IMR-90 (cell line): ENCODE data around the gene NIPBL. TPM values are rescaled to one million over a fixed set of nuclear protein-coding genes. Genes with fewer than 3 reads are reported as not detected.

Experiments used
- ATAC-seq: fragments of 200-7000 bp; cut with Tn5 transposase; 2 replicates; pipeline ENCODE4 v1.9.1; 2020; ENCODE audit warnings: low read depth, mild to moderate bottlenecking, moderate library complexity
- BruUV-seq: library from RNA; stranded (reverse); fragments of 400-500 nt; replicated peaks from 2 replicates; lab custom pipeline; 2021; lab: Mats Ljungman, UMichigan
- CTCF ChIA-PET: fragments of 300-600 bp; formaldehyde crosslinking; extraction: SDS; loops from one replicate; lab custom pipeline; 2021; ENCODE audit warnings: antibody characterized with exemption; lab: Yijun Ruan, JAX
- POLR2A ChIA-PET: fragments of 300-600 bp; sonication (Branson Sonifier 250); formaldehyde crosslinking; loops from one replicate; lab custom pipeline; 2022; ENCODE audit warnings: antibody characterized with exemption; ENCODE audit not compliant: unreplicated experiment; lab: Charles Lee
- DNase-seq: peaks from one replicate; pipeline ENCODE4 v3.0.0; 2013
- H2AFZ ChIP-seq: replicated peaks from 2 replicates; pipeline ENCODE3; 2013; ENCODE audit warnings: low read length, mild to moderate bottlenecking; ENCODE audit not compliant: poor library complexity
- H2AK5ac ChIP-seq: 2 replicates; pipeline ENCODE4 v1.6.1; 2013; ENCODE audit warnings: low read depth, low read length, inconsistent platforms
- H2AK9ac ChIP-seq: replicated peaks from 2 replicates; pipeline ENCODE3; 2013; ENCODE audit warnings: mild to moderate bottlenecking, low read depth, low read length, moderate library complexity; ENCODE audit not compliant: poor library complexity
- H2BK120ac ChIP-seq: 2 replicates; pipeline ENCODE4 v1.6.1; 2013; ENCODE audit warnings: low read depth, low read length, inconsistent platforms
- H2BK15ac ChIP-seq: 3 replicates; pipeline ENCODE4 v1.6.1; 2013; ENCODE audit warnings: low read depth, low read length, inconsistent platforms
- H2BK20ac ChIP-seq: 2 replicates; pipeline ENCODE4 v1.6.1; 2013; ENCODE audit warnings: low read depth, mild to moderate bottlenecking, inconsistent platforms, low read length, moderate library complexity
- H2BK5ac ChIP-seq: 2 replicates; pipeline ENCODE4 v1.6.1; 2013; ENCODE audit warnings: mild to moderate bottlenecking, low read depth, low read length, inconsistent platforms; ENCODE audit not compliant: poor library complexity, severe bottlenecking
- H3K14ac ChIP-seq: replicated peaks from 2 replicates; pipeline ENCODE4 v1.6.1; 2013; ENCODE audit warnings: low read depth, low read length, inconsistent platforms
- H3K18ac ChIP-seq: 2 replicates; pipeline ENCODE4 v1.6.1; 2013; ENCODE audit warnings: low read depth, low read length, control low read depth
- H3K23ac ChIP-seq: 2 replicates; pipeline ENCODE4 v1.6.1; 2013; ENCODE audit warnings: low read depth, low read length, inconsistent platforms
- H3K27ac ChIP-seq: 2 replicates; pipeline ENCODE4 v1.5.1; 2013; ENCODE audit warnings: mild to moderate bottlenecking, control low read depth, low read length; ENCODE audit not compliant: insufficient read depth
- H3K27me3 ChIP-seq: 2 replicates; pipeline ENCODE4 v1.6.1; 2013; ENCODE audit warnings: low read length; ENCODE audit not compliant: control insufficient read depth, insufficient read depth
- H3K36me3 ChIP-seq: 2 replicates; pipeline ENCODE4 v1.6.1; 2013; ENCODE audit warnings: low read length, mixed read lengths; ENCODE audit not compliant: control insufficient read depth, insufficient read depth
- H3K4ac ChIP-seq: 2 replicates; pipeline ENCODE4 v1.6.1; 2013; ENCODE audit warnings: low read depth, low read length, inconsistent platforms
- H3K4me1 ChIP-seq: 2 replicates; pipeline ENCODE4 v1.6.1; 2013; ENCODE audit warnings: low read length, mixed read lengths; ENCODE audit not compliant: control insufficient read depth, insufficient read depth
- H3K4me2 ChIP-seq: 2 replicates; pipeline ENCODE4 v1.6.1; 2013; ENCODE audit warnings: low read depth, mild to moderate bottlenecking, control low read depth, low read length, moderate library complexity
- H3K4me3 ChIP-seq: 2 replicates; pipeline ENCODE4 v1.5.1; 2013; ENCODE audit warnings: low read depth, mild to moderate bottlenecking, control low read depth, low read length, moderate library complexity; ENCODE audit not compliant: insufficient read depth
- H3K56ac ChIP-seq: 2 replicates; pipeline ENCODE4 v1.6.1; 2013; ENCODE audit warnings: low read length, inconsistent platforms; ENCODE audit not compliant: insufficient read depth; ENCODE audit errors: extremely low read depth
- H3K79me1 ChIP-seq, 2 experiments: 2 replicates each; pipeline ENCODE4 v1.6.1; 2013; ENCODE audit warnings: low read length in 2 of 2, inconsistent platforms in 1 of 2, low read depth in 1 of 2
- H3K9ac ChIP-seq: 2 replicates; pipeline ENCODE4 v1.6.1; 2013; ENCODE audit warnings: low read depth, low read length, control low read depth
- H3K9me1 ChIP-seq: 2 replicates; pipeline ENCODE4 v1.6.1; 2013; ENCODE audit warnings: low read length, inconsistent platforms; ENCODE audit not compliant: insufficient read depth
- H3K9me3 ChIP-seq: 2 replicates; pipeline ENCODE4 v1.6.1; 2013; ENCODE audit warnings: low read length; ENCODE audit not compliant: control insufficient read depth, insufficient read depth
- H4K20me1 ChIP-seq: 2 replicates; pipeline ENCODE4 v1.6.1; 2013; ENCODE audit warnings: low read length, inconsistent platforms; ENCODE audit not compliant: insufficient read depth
- H4K5ac ChIP-seq: 2 replicates; pipeline ENCODE4 v1.6.1; 2013; ENCODE audit warnings: mild to moderate bottlenecking, low read depth, low read length, control low read depth
- H4K8ac ChIP-seq, 2 experiments: 2 replicates each; pipeline ENCODE4 v1.6.1; 2013; ENCODE audit warnings: low read depth in 2 of 2, low read length in 2 of 2, control low read depth in 1 of 2, inconsistent platforms in 1 of 2
- H4K91ac ChIP-seq: 2 replicates; pipeline ENCODE4 v1.6.1; 2013; ENCODE audit warnings: low read depth, low read length, inconsistent platforms; ENCODE audit not compliant: insufficient read depth
- BHLHE40 ChIP-seq: fragments of 150-350 bp; IDR thresholded peaks from 2 replicates; pipeline ENCODE4 v1.6.1; 2016; ENCODE audit warnings: mild to moderate bottlenecking, low read depth, low read length
- CEBPB ChIP-seq: IDR thresholded peaks from 2 replicates; pipeline ENCODE4 v1.6.1; 2012; ENCODE audit warnings: low read depth, low read length, improper control_type of control experiment
- CHD1 ChIP-seq: IDR thresholded peaks from 2 replicates; pipeline ENCODE4 v1.6.1; 2012; ENCODE audit warnings: low read depth, low read length, improper control_type of control experiment
- FOS ChIP-seq: fragments of 150-350 bp; IDR thresholded peaks from 2 replicates; pipeline ENCODE4 v1.6.1; 2016; ENCODE audit warnings: low read depth, low read length
- MAFK ChIP-seq: IDR thresholded peaks from 2 replicates; pipeline ENCODE4 v1.6.1; 2012; ENCODE audit warnings: low read depth, low read length, improper control_type of control experiment
- MAZ ChIP-seq: IDR thresholded peaks from 2 replicates; pipeline ENCODE4 v1.6.1; 2012; ENCODE audit warnings: low read depth, mild to moderate bottlenecking, low read length, improper control_type of control experiment, moderate library complexity, borderline replicate concordance
- MXI1 ChIP-seq: IDR thresholded peaks from 2 replicates; pipeline ENCODE4 v1.6.1; 2012; ENCODE audit warnings: low read depth, mild to moderate bottlenecking, low read length, moderate library complexity, borderline replicate concordance
- NFE2L2 ChIP-seq: fragments of 150-350 bp; IDR thresholded peaks from 2 replicates; pipeline ENCODE4 v1.6.1; 2016; ENCODE audit warnings: low read depth, mild to moderate bottlenecking, low read length
- POLR2A ChIP-seq: IDR thresholded peaks from 2 replicates; pipeline ENCODE4 v1.6.1; 2012; ENCODE audit warnings: mild to moderate bottlenecking, low read depth, low read length
- RFX5 ChIP-seq: IDR thresholded peaks from 2 replicates; pipeline ENCODE4 v1.8.0; 2012; ENCODE audit warnings: low read depth, mild to moderate bottlenecking, low read length, moderate library complexity
- SMC3 ChIP-seq: fragments of 150-350 bp; IDR thresholded peaks from 2 replicates; pipeline ENCODE4 v1.6.1; 2016; ENCODE audit warnings: low read depth, mild to moderate bottlenecking, antibody characterized with exemption, low read length, moderate library complexity
- WGBS, 2 experiments: methylation state at CpG; one replicate each; pipeline versions ENCODE4 v1.1.5 to v1.1.7; 2013; ENCODE audit warnings: missing lambda C conversion rate in 2 of 2; ENCODE audit not compliant: insufficient read length in 1 of 2; ENCODE audit errors: extremely low coverage in 2 of 2; 5-methylcytosine and 5-hydroxymethylcytosine counted together
- dilution Hi-C: fragments of 300-500 bp; cut with HindIII; formaldehyde crosslinking; loops from one replicate; pipeline ENCODE4 v1.14.3; 2018; ENCODE audit warnings: low sequenced_read_pairs; ENCODE audit not compliant: unreplicated experiment
- in situ Hi-C: fragments of 300-500 bp; cut with MboI; formaldehyde crosslinking; loops from 3 replicates; pipeline ENCODE4 v1.14.3; 2019; ENCODE audit warnings: low sequenced_read_pairs, inconsistent platforms, mixed read lengths
- intact Hi-C: fragments of 100-400 bp; cut with micrococcal nuclease; formaldehyde crosslinking; loops from 2 replicates; pipeline ENCODE4 v1.10.0; 2022
- polyA plus RNA-seq, 3 experiments: library from polyadenylated mRNA; depleted of rRNA; stranded (reverse); fragments of >200 nt; gene quantifications; 2 replicates each; pipeline ENCODE4 v1.2.3, GENCODE V29; 2012; ENCODE audit warnings: low replicate concordance in 1 of 3
- total RNA-seq: library from RNA; depleted of rRNA; stranded (reverse); fragments of >200 nt; gene quantifications from 2 replicates; pipeline ENCODE4 v1.2.3, GENCODE V29; 2012
- TF ChIP-seq, protein P1 (sequence below): fragments of 150-350 bp; IDR thresholded peaks from 2 replicates; pipeline ENCODE4 v1.6.1; 2016; ENCODE audit warnings: low read depth, mild to moderate bottlenecking, low read length, moderate library complexity, borderline replicate concordance
- TF ChIP-seq, protein P2 (sequence below): conservative IDR thresholded peaks from 2 replicates; pipeline ENCODE4 v1.5.1; 2012; ENCODE audit warnings: mild to moderate bottlenecking, low read depth, low read length, improper control_type of control experiment

NIPBL gene
- total and polyA plus RNA-seq, 2 of the 4 experiments (the other 2 are of a cell fraction) = 8.4 to 46.4 TPM

DNA sequence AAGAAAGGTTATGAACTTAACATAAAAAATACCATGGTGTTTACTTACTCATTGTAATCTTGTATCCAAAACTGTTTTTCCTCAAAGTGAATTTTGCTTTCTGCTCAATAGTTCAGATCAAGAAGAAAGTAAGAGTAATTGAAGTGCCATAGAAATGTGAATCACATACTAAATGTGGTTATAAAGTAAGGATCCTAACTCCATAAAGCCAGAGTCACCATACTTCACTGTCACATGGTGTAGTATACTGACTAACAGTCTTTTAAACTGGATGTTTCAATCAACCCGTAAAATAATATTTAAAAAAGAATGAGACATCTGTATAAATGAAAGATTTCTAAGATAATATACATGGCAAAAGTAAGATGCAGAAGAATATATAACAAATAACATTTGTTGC lies 72.1 kb downstream of the NIPBL start:
- H3K4me3 ChIP-seq = no peak overlapping the region
- no peak overlapping the region for H2BK120ac ChIP-seq
- H2AK5ac ChIP-seq = no peak overlapping the region
- 0 out of 2 replicates have a peak, but pooled peaks cover 2% of the 10 kb centered on the region for H3K9me1 ChIP-seq
- H3K4me2 ChIP-seq = no peak overlapping the region
- no peaks in the 10 kb centered on the region for H3K9me3 ChIP-seq
- in situ Hi-C loops = no loop called here
- no peaks in the 10 kb centered on the region for H3K27me3 ChIP-seq
- peaks cover 9 to 49% of the 10 kb centered on the region in 2 experiments; a peak in 3 of 4 replicates for H3K79me1 ChIP-seq
- dilution Hi-C loops = no loop called here
- BruUV-seq = no TSS peak
- H2BK5ac ChIP-seq = no peak overlapping the region
- no peak overlapping the region for H2BK20ac ChIP-seq
- H3K4ac ChIP-seq = no peak overlapping the region
- no peak overlapping the region for H3K9ac ChIP-seq
- CTCF ChIA-PET = no interaction called here
- H2AFZ ChIP-seq = no peak overlapping the region
- no CpG with 5 or more reads among the region's 1 CpG for WGBS, 2 experiments
- H2BK15ac ChIP-seq = no peak overlapping the region
- H3K36me3 ChIP-seq = no peaks in the 10 kb centered on the region
- DNase-seq (no peak), ATAC-seq (no peak)
- no peak overlapping the region for H4K8ac ChIP-seq
- peaks cover 55% of the 10 kb centered on the region; the same call in 1 of the 2 replicates for H4K20me1 ChIP-seq
- no peak overlapping the region for H2AK9ac ChIP-seq
- H4K91ac ChIP-seq = no peak overlapping the region
- no peak overlapping the region for H4K5ac ChIP-seq
- no peaks in the 10 kb centered on the region for H3K4me1 ChIP-seq
- no peak overlapping the region for H3K14ac ChIP-seq
- H3K18ac ChIP-seq = no peak overlapping the region
- no peak overlapping the region for H3K56ac ChIP-seq
- H3K23ac ChIP-seq = no peak overlapping the region
- TF ChIP-seq NFE2L2 = no peak
- TF ChIP-seq, protein P1, sequence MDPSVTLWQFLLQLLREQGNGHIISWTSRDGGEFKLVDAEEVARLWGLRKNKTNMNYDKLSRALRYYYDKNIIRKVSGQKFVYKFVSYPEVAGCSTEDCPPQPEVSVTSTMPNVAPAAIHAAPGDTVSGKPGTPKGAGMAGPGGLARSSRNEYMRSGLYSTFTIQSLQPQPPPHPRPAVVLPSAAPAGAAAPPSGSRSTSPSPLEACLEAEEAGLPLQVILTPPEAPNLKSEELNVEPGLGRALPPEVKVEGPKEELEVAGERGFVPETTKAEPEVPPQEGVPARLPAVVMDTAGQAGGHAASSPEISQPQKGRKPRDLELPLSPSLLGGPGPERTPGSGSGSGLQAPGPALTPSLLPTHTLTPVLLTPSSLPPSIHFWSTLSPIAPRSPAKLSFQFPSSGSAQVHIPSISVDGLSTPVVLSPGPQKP = no peak
- TF ChIP-seq MAZ = no peak
- TF ChIP-seq SMC3 = no peak
- TF ChIP-seq BHLHE40 = no peak
- no peak for TF ChIP-seq MAFK
- no peak for TF ChIP-seq POLR2A
- TF ChIP-seq FOS = no peak
- TF ChIP-seq, protein P2, sequence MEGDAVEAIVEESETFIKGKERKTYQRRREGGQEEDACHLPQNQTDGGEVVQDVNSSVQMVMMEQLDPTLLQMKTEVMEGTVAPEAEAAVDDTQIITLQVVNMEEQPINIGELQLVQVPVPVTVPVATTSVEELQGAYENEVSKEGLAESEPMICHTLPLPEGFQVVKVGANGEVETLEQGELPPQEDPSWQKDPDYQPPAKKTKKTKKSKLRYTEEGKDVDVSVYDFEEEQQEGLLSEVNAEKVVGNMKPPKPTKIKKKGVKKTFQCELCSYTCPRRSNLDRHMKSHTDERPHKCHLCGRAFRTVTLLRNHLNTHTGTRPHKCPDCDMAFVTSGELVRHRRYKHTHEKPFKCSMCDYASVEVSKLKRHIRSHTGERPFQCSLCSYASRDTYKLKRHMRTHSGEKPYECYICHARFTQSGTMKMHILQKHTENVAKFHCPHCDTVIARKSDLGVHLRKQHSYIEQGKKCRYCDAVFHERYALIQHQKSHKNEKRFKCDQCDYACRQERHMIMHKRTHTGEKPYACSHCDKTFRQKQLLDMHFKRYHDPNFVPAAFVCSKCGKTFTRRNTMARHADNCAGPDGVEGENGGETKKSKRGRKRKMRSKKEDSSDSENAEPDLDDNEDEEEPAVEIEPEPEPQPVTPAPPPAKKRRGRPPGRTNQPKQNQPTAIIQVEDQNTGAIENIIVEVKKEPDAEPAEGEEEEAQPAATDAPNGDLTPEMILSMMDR = no peak
- TF ChIP-seq RFX5 = no peak
- TF ChIP-seq CEBPB = no peak
- no peak for TF ChIP-seq CHD1
- no peak for TF ChIP-seq MXI1
- POLR2A ChIA-PET = no interaction called here
- intact Hi-C loops = no loop called here
- H3K27ac ChIP-seq = no peak overlapping the region
